Embryonic facial prominence (tissue), 1 donor: ENCODE measurements around the gene PTGS2.
"Not testable (repeated sequence)": the region's sequence is repeated elsewhere in the genome, so short reads cannot be mapped to it uniquely, and the experiment has no call there.

ENCODE experiments used
- DNase-seq: peaks from one replicate; pipeline ENCODE4 v3.0.0-alpha.2; 2016; ENCODE audit errors: extremely low spot score

Gene PTGS2

DNA sequence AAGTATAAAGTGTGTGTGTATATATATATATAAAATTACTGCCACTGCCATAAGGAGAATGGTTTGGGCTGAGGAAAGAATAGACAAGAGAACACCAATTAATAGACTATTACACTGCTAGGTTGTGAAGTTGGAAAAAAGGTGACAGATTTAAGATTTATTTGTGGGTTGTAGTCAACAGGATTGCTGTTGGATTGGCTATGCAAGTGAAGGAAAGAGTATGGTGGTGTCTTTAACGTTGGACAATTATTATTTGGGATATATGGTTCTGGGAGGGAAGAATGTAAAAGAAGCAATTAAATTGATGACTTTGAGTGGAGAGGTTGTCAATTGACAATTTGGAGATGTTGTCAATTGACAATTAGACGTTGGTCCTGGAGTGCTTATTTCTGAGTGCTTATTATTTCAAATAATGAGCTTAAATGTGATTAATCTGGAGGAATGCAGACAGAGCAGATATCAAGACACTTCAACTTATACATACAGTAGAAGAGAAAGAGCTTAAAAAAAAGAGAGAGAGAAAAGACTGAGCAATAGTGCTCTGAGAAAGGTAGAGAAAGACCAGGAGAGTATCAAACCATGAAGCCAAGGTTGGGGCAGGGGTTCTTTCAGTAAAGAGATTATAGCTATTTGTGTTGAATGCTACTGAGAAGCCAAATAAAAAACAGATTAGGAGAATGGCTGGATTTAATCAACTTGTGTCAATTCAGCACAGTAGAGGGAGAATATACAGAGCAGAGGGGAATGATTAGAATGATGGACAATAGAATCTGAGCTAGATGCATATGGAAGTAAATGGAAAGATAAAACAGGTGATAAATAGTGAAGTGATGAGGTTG, 9.7 kb downstream of the PTGS2 start:
- no peak for DNase-seq

DNA sequence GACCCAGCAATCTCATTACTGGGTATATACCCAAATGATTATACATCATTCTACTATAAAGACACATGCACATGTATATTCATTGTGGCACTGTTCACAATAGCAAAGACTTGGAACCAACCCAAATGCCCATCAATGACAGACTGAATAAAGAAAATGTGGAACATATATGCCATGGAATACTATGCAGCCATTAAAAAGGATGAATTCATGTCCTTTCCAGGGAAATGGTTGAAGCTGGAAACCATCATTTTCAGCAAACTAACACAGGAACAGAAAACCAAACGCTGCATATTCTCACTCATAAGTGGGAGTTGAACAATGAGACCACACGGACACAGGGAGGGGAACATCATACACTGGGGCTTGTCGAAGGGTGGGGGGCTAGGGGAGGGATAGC, 10.4 kb downstream of the PTGS2 start:
- not testable (repeated sequence) for DNase-seq

DNA sequence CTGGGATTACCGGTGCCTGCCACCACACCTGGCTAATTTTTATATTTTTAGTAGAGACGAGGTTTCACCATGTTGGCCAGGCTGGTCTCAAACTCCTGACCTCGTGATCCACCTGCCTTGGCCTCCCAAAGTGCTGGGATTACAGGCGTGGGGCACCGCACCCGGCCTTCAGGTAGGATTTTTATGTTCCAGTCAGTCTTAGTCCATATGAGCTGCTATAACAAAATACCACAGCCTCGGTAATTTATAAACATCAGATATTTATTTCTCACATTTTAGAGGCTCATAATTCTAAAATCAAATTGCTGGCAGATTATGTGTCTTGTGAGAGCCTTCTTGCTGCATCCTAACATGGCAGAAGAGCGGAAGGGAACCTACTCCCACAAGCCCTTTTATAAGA, 16.0 kb downstream of the PTGS2 start:
- DNase-seq = not testable (repeated sequence)

DNA sequence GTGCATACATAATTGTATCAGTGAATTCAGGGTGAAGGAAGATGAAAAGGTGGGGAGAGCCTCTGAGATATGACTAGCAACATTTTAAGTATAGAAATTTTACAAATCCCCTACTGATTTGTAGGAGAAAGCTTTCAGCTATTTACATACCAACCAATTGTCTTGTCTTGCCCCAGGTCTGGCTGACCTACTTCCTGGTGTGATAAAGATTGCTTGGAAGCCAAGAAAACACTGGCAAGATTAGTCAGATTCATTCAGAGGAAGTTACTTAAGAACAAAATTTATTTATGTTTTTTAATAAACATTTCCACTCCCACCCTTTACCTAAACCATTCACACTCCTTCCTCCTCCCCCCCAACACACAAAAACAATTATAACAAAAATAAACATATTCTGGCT, 17.5 kb downstream of the PTGS2 start:
- no peak for DNase-seq

DNA sequence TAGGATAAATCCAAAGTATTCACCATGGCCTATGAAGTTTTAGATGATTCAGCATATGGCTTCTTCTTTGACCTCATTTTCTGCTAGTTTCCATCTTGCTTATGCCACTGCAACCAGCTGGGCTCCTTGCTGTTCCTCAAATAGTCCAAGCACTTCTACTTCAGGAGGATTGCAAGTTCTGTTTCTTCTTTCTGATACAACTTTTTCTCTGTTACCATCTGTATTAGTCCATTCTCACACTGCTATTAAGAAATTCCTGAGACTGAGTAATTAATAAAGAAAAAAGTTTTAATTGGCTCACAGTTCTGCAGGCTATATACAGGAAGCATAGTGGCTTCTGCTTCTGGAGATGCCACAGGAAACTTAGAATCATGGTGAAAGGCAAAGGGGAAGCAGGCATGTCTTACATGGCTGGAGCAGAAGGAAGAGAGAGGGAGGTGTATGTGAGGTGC, 20.3 kb downstream of the PTGS2 start:
- DNase-seq = no peak

DNA sequence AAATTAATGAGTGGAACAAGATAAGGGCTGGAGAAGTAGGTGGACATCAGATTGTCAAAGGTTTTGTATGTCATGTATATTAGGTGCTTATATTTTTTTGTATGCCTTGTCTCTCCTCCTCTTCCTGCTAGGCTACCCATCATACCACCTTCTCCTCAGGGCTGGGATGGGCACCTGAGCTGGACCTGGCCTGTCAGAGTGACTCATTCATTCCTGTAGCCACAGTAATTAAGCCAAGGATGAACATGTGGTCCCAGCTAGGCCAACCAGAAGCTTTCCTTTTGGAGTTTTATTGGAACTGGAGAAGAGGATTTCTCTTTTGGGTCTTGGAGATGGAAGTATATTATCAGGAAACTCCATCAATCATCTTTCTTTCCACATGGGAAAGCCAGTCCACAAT, 21.2 kb downstream of the PTGS2 start:
- DNase-seq = no peak

DNA sequence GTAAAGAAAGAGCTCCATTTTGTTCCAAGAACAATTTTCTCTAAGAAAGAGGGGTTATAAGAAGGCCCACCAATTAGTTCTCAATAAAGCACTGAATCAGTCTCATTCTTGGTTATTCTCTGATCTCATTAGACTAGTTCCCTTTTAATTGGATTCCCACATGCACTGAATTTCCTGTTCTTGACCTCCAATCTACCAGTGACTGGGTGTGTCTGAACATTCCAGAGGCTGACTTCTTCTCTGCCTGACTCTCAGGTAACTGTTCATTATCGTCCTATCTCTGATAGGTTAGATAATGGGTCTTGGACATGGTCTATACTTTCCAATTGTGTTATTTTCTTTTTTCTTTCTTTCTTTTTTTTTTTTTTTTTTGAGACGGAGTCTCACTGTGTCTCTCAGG, 22.7 kb downstream of the PTGS2 start:
- DNase-seq = no peak

DNA sequence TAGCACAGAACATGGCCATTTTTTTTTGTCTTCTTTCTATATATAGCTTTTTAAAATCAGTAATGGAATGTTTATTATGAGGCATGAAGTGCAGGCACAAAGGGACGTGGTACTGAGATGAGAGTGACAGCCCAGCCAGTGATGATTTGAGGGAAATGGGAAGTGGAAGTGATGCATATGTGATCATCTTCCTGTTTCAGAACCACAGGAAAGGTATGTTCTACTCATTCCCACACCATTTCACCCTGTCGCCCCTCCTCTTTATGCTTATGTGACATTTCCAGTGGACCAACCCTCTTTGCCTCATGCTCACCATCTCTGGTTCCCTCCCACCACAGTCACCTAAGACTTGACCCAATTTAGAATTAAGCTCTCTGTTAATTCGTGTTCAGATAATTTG, 24.3 kb downstream of the PTGS2 start:
- DNase-seq = no peak

DNA sequence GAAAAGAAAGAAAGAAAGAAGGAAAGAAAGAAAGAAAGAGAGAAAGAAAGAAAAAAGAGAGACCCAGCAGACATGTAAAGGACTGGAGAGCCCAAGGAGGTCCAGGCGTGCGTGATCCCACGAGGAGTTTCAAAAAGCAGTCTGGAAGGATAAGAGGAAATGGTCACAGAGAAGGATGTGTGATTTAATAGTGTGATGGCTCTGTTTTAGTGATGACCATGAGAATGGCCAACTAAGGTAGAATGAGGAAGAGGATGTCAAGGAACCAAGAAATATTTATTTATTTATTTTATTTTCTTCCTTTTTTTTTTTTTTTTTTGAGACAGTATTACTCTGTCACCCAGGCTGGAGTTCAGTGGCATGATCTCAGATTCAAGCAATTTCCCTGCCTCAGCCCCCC, 25.5 kb downstream of the PTGS2 start:
- DNase-seq = no peak

DNA sequence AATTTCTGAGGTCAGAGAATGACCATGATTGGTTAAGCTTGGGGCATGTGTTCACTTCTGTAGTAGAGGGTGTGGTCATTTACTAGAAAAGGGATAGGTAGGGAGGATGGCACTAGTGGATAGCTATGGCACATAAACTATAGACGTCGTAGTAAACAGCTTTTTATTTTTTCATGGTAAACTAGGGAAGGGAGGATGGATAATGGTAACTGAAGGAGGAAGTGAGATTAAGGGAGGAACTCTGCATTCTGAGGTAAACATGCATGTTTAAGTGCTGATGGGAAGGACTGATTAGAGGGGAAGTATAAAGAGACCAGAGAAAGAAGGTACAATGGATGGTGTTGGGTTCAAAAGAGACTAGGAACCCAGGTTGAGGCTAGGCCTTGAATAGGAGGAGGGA, 26.9 kb downstream of the PTGS2 start:
- no peak for DNase-seq

DNA sequence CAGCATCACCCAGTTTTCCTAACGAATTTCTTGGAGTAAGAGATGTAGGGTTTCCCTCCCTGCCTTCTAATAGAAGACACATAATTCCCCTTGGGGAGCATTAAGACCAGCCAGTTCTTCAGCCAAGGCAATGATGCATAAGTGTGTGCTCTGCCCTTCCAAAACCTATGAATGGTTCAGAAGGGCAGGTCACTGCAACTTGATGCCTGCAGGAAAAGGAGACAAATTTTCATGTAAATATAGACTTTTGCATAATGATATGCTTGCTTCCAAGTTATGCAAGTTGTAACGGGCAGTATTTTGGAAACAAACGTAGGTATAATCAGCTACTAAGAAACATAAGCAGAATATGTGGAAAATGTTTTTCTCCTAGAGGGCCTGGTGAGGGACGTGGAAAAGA, 31.6 kb downstream of the PTGS2 start:
- no peak for DNase-seq

DNA sequence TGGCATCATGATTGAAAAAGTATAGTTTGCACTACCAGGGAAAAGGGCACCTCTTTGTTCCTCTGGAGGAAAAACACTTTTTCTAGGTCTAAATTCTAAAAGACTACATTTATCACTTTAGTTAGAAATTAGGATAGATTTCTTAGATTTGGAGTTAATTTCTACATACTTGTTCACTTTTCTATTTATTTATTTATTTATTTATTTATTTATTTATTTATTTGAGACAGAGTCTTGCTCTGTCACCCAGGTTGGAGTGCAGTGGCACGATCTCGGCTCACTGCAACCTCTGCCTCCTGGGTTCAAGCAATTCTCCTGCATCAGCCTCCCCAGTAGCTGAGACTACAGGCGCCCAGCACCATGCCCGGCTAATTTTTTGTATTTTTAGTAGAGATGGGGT, 32.2 kb downstream of the PTGS2 start:
- not testable (repeated sequence) for DNase-seq

DNA sequence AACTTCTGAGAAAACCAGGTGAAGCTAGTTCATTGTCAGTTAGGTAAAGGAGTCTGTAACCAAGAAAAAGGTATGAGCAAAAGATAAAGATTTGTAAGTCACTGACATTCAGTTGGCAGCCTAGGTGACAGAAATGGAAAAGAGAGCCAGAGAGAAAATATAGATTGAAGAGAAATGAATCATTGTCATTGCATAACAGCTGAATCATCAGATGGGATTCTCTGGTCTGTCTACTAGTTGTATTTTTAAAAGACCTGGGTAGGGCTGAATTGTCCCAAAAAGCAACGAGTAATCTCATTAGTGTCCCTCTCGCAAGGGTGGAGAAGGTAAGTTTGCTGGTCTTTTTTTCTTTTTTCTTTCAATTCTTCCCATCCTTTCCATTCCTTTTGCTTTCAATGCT, 36.6 kb downstream of the PTGS2 start:
- DNase-seq = no peak

DNA sequence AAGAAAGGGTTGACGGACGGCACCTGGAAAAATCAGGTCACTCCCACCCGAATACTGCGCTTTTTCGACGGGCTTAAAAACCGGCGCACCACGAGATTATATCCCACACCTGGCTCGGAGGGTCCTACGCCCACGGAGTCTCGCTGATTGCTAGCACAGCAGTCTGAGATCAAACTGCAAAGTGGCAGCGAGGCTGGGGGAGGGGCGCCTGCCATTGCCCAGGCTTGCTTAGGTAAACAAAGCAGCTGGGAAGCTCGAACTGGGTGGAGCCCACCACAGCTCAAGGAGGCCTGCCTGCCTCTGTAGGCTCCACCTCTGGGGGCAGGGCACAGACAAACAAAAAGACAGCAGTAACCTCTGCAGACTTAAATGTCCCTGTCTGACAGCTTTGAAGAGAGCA, 42.7 kb downstream of the PTGS2 start:
- not testable (repeated sequence) for DNase-seq

DNA sequence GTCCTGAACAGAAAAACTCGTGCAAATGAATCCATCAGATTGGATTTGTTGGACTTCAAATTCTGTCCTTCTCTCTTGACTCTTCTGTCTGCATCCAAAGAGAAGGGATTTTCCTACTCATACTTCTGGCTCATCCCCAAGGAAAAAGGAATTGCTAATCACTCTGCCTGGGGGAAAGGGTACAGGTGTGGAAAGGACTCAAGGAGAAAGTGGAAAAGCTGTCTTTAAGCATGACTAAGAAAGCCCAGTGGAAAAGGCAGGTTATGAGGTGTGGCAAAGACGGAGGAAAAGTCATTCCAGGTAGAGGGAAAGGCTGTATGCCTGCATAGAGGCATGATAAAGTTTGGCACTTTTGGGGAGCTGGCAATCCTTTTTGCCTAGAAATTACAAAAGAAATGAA, 43.4 kb downstream of the PTGS2 start:
- no peak for DNase-seq

DNA sequence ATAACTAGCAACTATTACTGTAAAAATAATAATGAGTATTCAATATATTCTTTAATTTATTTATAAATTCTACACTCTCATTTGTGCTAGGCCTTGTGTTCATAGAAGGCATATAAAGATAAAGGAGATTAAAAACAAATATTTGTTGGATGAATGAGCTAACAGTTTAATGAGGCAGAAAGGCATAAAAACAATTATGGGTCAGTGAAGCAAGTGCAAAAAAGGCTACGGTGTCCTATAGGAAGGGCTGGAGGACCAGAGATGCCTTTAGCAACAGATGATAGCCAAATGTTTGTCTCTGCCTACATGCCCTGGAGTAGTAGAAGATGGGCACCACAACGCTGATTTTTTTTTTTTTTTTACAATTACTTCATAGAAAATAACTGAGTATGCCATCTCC, 45.7 kb downstream of the PTGS2 start:
- DNase-seq = no peak

DNA sequence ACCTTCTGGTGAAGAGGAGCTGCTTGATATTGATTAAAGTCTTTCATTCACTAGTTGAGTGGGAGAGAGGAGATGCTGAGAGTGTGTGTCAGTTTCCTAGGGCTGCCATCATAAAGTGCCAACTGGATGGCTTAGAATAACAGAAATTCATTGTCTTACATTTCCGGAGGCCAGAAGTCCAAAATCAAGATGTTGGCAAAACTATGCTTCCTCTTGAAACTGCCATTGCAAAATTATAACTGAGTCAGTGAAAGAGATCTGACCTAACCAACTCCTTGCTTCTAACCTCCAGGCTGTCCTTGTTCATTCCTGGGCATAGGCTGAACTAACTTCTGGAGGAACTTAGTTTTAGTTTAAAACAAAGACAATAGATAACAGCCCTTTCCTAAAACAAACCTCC, 47.1 kb downstream of the PTGS2 start:
- DNase-seq = no peak

DNA sequence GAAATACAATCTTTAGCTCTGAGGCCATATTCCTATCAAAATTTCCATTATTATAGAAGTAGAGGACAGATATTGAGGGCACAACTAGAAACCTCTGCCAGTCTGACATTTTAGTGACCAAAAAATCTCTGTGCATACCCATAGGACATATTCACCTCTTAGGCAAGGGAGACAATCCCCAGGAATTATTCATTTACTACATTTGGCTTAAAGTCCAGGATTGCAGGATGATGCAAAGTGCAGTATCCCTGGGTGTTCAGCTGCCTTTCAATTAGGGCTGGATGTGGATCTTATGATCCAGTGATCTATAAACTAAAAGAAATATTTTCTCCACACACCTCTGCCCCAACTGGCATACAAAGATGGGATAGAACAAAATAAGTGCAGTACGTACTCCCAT, 50.9 kb downstream of the PTGS2 start:
- DNase-seq = no peak

DNA sequence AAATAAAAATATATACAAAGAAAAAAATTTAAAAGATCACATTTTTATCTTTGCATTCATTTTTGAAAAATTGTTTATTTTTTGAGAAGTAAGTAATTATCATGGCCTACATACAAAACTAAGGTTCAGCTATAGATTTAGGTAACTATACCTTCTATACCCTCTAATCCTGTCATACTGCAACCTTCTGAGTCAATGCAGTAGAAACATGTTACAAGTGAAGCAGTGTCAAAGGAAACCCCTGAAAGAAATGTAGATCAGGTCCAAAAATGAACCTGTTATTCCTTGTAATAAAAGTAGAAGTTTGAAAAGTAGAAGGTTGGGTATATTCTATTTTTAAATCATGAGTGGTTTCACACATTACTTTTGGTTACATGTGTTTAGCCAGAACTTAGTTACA, 51.3 kb downstream of the PTGS2 start:
- DNase-seq = no peak

DNA sequence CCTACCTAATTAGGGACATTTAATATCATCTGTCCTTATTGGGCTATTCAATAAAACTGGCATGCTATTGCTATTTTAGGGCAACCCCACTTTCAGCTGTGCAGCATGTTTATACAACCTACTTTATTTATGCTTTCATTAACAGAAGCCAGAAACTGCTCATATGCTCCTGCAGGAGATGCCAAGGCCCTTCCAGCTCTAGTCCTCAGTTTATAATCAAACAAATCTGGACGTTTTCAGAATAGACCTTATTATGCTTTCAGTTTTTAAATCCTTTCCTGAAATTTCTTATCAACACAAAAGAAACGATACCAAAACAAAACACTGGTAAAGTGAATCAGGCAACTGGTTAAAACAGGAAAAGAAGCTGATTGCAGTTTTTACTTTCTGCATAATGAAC, 53.2 kb downstream of the PTGS2 start:
- DNase-seq = no peak

DNA sequence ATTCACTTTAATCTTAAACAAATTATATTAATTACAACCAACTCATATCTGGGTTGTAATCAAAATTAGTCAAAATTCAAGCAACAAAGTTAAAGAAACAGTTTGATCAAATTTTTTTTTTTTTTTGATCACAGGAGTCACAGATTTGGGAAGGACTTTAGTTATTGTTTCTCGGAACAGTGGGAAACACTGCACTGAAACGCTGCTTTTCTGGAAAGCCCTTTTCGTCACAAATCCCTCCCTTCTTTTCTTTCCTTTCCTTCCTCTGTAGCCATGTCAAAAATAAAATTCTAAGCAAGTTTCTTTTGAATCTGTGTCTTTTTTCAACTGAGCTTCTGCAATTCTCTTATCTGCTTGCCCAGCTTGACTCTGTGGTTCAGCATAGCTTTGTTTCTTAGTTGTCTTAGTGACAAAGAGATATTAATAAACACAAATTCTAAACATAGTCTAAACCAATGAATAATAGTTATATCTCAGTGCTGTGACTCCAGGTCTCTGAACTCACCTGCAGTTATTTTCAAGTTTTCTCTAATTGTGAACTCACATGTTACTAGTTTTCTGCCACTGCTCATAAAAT, 53.8 kb downstream of the PTGS2 start:
- no peak for DNase-seq

DNA sequence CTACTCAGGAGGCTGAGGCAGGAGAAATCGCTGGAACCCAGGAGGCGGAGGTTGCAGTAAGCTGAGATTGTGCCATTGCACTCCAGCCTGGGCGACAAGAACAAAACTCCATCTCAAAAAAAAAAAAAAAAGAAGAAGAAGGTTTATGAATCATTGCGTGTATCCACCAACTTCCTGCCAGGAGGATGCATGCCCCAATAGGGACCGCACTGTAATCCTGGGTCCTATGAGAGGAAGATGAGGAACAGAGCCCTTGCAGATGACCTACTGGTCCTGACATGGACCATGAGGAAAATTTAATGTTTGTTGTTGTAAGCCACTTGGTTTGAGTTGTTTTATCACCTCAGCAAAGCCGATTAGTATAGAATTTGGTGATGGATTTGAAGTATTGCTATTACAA, 56.7 kb downstream of the PTGS2 start:
- no peak for DNase-seq
